ENCODE results near the gene CHPT1. TPM values are rescaled to one million over a fixed set of nuclear protein-coding genes. Genes with fewer than 3 reads are reported as not detected.

CHPT1 gene
- total and polyA plus RNA-seq, 9 of the 15 experiments (the other 6 are each of a cell fraction or from before 2014, with no cell fraction given): 15.3 to 210 (median 91.9) TPM

DNA sequence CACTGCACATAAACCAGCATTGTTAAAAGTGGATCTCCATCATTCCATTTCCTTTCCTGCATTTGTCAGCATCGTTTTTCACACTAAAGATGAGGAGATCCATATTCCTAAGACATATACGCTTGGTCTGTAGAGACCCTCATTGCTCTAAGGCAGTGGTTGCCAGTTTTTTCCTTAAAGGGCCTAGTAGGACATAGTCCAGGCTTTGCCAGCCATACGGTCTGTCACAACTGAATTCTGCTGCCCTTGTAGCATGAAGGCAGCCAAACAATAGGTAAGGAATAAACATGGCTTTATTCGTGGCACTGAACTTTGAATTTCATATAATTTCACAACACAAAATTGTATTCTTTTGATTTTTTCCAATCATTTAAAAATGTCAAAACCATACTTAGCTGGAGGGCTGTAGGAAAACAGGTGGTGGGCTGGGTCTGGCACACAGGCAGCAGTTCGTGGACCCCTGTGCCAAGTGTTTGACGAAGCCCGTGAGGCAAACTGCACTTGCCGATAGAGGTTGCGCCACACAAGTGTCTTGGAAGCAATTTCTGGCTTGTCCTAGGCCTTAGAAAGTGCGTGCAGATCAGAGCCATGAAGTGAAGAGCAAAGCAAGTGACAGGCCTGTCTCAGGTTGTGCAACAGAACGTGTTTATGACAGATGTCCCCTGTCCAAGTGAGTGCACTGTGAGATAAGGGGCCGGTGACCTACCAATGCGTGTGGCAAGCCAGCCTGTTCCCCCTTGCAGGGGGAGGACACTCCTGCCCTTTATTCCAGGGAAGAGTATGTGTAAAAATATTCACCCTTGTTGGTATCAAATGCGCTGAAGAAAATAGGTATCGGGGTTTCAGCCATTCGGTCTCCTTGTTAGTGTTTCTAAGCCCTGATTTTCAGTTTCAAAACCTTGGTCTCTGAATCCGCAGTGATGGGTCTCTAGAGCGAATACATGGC, 916 bp upstream of the CHPT1 start (continued):
- TF ChIP-seq MYBL2 (IDR thresholded peaks at IDR 0.05; ENCODE audit: low read depth) (no peak), MYBL2 (CRISPR knock-in tag; IDR thresholded peaks at IDR 0.05; ENCODE audit: borderline replicate concordance) (no peak), MXD1 (CRISPR knock-in tag; IDR thresholded peaks at IDR 0.05; ENCODE audit: borderline replicate concordance, poor library complexity, severe bottlenecking) (no peak), HNRNPK (IDR thresholded peaks at IDR 0.05; ENCODE audit: low read depth, low read length, poor library complexity, severe bottlenecking) (no peak), HDAC8 (tag; IDR thresholded peaks at IDR 0.05) (no peak), CBFB (CRISPR knock-in tag; IDR thresholded peaks at IDR 0.05) (no peak), HDAC1 (IDR thresholded peaks at IDR 0.05) (peak in 1 of 2 experiments; percentile 87; a peak in 2 of 4 replicates), SETDB1 (IDR thresholded peaks at IDR 0.05; ENCODE audit: low read length) (no peak), POLR2G (IDR thresholded peaks at IDR 0.05; ENCODE audit: low read depth, low read length) (no peak), TAL1 (IDR thresholded peaks at IDR 0.05) (peak; percentile 93), LCOR (CRISPR knock-in tag; IDR thresholded peaks at IDR 0.05) (no peak), ZNF280B (CRISPR knock-in tag; IDR thresholded peaks at IDR 0.05) (no peak)
- TF ChIP-seq, protein P1, sequence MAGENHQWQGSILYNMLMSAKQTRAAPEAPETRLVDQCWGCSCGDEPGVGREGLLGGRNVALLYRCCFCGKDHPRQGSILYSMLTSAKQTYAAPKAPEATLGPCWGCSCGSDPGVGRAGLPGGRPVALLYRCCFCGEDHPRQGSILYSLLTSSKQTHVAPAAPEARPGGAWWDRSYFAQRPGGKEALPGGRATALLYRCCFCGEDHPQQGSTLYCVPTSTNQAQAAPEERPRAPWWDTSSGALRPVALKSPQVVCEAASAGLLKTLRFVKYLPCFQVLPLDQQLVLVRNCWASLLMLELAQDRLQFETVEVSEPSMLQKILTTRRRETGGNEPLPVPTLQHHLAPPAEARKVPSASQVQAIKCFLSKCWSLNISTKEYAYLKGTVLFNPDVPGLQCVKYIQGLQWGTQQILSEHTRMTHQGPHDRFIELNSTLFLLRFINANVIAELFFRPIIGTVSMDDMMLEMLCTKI (IDR thresholded peaks at IDR 0.05; ENCODE audit: partially characterized antibody): no peak

All from K562 (cell line).